Right lung (tissue), 5 donors: ENCODE measurements around the gene TAMM41. TPM values are rescaled to one million over a fixed set of nuclear protein-coding genes. Genes with fewer than 3 reads are reported as not detected.
"Not testable (repeated sequence)": the region's sequence is repeated elsewhere in the genome, so short reads cannot be mapped to it uniquely, and the experiment has no call there.

Source experiments
- DNase-seq, 2 donors: peaks; one replicate each; pipeline ENCODE4 v3.0.0-alpha.2; 2013
- polyA plus RNA-seq, 5 donors: library from polyadenylated mRNA; unstranded; fragments of 120-200 nt; gene quantifications; one replicate each; pipeline versions ENCODE4 v1.2.1 to v1.2.3, GENCODE V29; 2013; ENCODE audit warnings: inconsistent platforms in 1 of 5, low replicate concordance in 1 of 5; ENCODE audit not compliant: insufficient read length in 5 of 5, insufficient read depth in 1 of 5

TAMM41 gene
- polyA plus RNA-seq, 5 donors, result 19.9 to 29.2 (median 22.6) TPM

- DNase-seq, result no peak
These were observed 28.7 kb downstream of the TAMM41 start for GRCh38 chr3:11818033-11818432.

DNA sequence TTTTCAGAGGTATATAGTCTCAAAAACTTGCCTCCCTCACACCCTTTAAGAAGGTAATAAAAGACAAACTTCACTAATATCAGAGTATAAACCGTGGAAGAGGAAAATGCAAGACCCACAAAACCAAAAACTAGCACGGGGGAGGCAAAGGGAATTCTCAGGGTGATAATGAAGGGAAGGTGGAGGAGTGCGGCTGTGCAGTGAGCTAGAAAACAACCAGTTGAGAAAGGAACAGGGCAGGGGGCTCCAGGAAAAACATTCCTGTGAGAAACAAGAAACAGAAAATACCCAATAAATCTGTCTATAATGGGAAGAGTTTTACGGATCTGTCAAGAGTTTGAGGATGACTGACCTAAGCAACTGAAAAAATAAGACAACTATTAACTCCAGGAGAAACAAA, 31.6 kb downstream of the TAMM41 start:
- no peak for DNase-seq

- DNase-seq, result no peak
These were observed 32.0 kb downstream of the TAMM41 start for GRCh38 chr3:11814663-11815062.

DNA sequence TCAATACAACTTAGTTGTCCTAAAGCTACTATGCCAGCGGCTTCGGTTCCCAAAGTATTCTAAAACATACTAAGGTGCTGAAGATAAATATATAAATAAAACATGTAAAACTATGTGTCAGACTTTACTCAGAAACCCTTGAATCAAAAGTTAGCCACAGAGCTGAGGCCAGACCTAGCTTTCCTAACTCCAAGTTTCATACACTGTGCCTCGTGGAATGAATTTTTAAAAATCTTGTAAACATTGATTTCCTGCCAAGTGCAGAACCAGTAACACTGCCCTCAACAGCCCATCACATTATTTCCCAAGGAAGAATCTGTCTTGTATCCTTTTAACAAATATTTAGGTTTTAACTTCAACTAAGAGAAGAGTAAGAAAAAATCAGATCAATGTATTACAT, 36.4 kb downstream of the TAMM41 start:
- DNase-seq, result peak; percentile 30 to 40

- DNase-seq, result peak in 1 of 2 donors; percentile 11
These were observed 38.5 kb downstream of the TAMM41 start for GRCh38 chr3:11808231-11808630.

GRCh38 chr3:11807686-11808085, 39.0 kb downstream of the TAMM41 start:
- peak; percentile 14 to 19 for DNase-seq

- no peak for DNase-seq
These were observed 41.0 kb downstream of the TAMM41 start for GRCh38 chr3:11805716-11806115.

GRCh38 chr3:11803977-11804892, 42.5 kb downstream of the TAMM41 start:
- peak in 1 of 2 donors; percentile 13 for DNase-seq

DNA sequence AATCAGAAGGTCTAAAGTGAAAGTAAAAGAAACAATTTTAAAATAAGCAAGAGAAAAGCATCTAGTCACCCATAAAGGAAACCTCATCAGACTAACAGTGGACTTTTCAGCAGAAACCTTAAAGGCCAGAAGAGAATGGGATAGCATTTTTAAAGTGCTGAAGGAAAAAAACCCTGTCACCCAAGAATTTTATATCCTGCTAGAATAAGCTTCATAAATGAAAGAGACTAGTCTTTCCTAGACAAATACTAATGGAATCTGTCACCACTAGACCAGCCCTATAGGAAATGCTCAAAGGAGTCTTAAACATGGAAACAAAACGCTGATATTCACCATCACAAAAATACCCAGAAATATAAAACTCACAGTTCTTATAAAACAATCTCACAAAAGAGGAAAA, 46.9 kb downstream of the TAMM41 start:
- no peak for DNase-seq

DNA sequence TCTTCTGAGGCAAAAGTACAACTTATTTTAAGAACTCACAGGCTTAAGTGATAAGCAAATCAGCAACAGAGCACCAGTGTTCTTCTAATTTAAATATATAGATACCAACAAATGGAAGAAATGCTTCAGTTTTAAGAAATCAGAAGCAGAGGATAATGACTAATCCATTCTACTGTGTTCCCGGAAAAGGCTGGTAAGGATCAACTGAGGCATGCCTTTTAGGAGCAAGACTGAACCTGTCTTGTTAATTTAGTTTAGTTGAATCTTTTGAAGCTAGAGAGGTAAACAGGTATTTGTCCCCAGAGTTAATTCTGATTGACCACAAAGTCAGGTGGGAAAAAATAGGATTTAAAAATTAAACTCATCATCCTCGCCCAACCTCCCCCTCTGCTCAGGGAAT, 51.8 kb downstream of the TAMM41 start:
- no peak for DNase-seq

DNA sequence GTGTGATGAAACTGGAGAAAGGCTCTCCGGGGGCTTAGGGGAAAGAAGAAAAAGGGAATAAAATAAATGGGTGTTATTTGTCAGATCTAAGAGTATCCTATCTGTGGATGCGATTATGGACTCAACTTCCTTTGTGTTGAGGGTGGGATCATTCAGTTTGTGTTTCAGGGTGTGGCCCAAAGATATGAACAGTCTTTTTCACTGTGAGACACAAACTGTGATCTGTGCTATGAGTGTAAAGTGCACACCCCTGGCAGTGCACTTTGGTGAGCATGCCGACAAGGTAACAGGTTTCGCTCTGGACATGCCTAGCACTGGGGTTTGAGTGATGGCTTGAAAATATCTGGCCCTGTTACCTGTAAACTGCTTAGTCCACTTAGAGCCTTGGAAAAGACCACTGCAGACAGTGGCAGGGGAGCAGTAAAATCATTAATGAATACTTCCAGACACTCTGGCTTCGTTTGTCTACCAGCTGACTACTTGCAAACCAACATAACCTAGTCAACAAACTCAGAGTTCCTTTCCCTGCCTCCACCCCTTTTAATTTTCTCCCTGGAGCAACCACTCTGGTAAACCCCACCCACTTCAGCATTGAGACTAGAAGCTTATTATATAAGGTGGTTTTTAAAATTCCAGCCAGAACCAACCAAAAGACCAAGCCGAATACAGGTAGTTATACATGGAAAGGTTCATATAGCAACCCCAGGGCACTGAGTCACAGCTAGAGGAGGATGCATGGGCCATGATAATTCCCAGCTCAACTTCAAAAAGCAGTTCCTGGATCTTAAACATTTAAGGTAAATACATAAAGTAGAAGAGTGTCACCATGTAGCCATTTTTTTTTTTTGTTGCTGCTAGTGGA, 55.1 kb downstream of the TAMM41 start:
- no peak for DNase-seq

DNA sequence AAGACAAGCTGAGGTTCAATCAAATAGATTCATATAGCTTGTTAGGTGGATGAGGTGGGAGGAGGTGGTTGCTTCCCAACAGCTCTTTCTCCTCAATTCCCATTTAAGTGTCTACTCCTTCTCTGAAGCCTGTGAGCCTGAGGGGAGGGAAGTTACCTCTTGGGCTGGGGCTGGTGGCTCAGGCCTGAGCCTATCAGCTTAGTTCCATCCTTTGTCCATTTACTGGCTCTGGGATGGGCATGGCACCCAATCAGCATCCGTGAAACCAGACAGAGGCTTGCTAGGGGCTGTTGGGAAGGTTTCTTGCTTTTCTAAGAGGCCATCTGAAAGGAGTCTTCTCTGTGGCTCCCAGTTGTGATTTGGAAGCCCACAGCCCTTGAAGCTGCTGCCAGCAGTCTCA, 57.3 kb downstream of the TAMM41 start:
- no peak for DNase-seq

DNA sequence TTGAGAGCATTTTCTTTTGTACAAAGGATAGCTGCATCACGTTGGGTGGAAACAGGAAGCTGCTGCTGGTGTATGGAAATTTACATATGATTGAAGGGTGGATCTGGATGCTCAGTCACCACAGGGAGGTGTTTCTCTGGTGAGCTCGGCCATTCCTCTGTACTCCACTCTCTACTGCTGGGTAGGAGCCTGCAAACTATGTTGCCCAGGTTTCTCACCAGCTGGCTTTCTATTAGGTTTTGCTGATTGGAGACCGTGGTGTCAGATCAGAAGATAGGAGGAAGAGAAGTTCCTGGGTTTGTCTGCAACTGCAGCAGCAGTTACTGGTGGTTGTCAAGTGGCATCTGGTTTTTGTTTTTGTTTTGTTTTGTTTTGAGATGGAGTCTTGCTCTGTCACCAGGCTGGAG, 61.7 kb downstream of the TAMM41 start:
- DNase-seq, result no peak

- DNase-seq, result no peak
These were observed 66.3 kb downstream of the TAMM41 start for GRCh38 chr3:11780341-11780740.

- DNase-seq, result no peak
These were observed 67.1 kb downstream of the TAMM41 start for GRCh38 chr3:11779626-11780025.

GRCh38 chr3:11778248-11778647, 68.4 kb downstream of the TAMM41 start:
- no peak for DNase-seq

DNA sequence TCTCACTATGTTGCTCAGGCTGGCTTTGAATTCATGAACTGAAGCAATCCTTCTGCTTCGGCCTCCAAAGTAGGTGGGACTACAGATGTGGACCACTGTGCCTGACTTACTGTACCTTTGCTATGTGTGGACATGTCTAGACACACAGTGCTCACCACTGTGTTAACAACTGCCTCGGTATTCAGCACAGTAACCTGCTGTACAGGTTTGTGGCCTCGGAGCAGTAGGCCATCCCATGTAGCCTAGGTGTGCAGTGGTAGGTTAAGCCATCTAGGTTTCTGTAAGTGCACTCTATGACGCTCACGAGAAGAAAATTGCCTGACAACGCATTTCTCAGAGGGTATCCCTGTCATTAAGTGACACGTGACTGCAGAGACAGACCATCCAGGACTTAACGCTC, 70.3 kb downstream of the TAMM41 start:
- no peak for DNase-seq

DNA sequence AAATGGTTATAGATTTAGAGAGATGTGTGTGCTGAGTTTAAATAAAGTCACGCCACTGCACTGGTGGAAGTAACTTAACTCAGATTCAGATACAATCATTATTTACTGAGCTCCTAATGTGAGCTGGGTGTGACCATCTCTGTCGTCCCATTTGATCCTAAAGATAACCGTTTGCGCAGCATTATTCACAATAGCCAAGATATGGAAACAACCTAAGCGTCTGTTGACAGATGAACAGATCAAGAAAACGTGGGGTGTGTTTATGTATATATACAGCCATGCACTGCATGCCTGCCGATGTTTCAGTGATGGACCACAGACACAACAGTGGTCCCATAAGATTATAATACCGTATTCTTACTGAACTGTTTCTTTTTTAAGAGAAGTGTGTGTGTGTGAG, 71.2 kb downstream of the TAMM41 start:
- DNase-seq, result no peak

GRCh38 chr3:11774296-11774877, 72.3 kb downstream of the TAMM41 start:
- peak in 1 of 2 donors; percentile 54 for DNase-seq

GRCh38 chr3:11771931-11772330, 74.8 kb downstream of the TAMM41 start:
- not testable (repeated sequence) for DNase-seq

DNA sequence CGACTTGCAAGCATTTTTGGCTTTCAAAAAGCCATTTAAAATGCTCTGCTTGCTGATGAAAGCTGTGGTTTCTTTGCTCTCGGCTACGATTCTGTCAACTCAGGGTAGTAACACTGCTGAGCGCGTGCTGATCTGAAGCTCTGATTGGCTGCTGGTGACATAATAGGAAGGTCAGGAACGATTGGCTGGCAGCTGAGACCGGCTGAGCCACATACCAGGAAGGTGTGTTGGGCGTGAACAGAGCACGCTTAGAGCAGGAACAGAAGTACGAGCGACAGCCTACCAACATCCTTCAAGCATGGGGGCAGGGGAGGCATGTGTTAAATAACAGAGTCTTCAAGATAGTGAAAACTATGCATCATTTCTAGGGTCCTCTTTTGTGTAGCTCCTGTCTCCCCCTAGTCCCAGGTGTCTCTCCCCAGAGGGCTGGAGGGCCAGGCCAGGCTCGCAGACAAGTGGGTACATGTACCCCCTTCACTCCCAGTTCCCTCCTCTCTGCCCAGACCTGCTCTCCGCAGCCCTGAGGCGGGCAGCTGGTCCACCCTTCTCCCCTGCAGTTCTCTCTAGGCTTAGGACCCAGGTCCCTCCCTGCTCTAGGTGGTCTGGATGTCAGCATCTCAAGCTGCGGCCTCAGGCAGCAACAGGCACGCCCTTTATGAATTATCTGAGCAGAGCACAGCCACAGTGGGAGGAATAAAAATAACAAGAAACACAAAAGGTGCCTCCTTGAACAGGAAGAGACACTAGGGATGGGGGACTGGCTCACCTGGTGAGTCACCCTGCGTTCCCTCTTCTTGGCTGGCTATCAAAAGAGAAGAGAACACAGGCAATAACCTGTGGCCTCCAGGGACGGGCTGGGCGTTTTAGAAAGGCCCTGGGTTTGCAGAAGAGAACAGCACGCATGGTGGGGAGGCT, 76.0 kb downstream of the TAMM41 start:
- peak; percentile 79 to 82 for DNase-seq
